HL-60 (cell line): ENCODE data around the gene FAM89B.
A peak's percentile ranks its signal among the peaks of the same experiment; 100 is the strongest.
"Not testable (repeated sequence)": the region's sequence is repeated elsewhere in the genome, so short reads cannot be mapped to it uniquely, and the experiment has no call there.

Experiments
- DNase-seq, 2 experiments: peaks; one replicate each; pipeline ENCODE4 v3.0.0-alpha.2; 2010 to 2020; ENCODE audit warnings: low read depth in 1 of 2, low spot score in 1 of 2
- H3K27ac ChIP-seq: fragments of 250-450 bp; sonication (Bioruptor Pico); replicated peaks from 2 replicates; pipeline ENCODE4 v1.5.1; 2020; ENCODE audit warnings: mild to moderate bottlenecking, moderate library complexity
- H3K27me3 ChIP-seq: fragments of 250-450 bp; sonication (Bioruptor Pico); 2 replicates; pipeline ENCODE4 v1.5.1; 2021; ENCODE audit warnings: mild to moderate bottlenecking, moderate library complexity; ENCODE audit not compliant: insufficient read depth, poor library complexity, severe bottlenecking
- H3K4me3 ChIP-seq: replicated peaks from 2 replicates; pipeline ENCODE4 v1.5.1; 2011; ENCODE audit warnings: mild to moderate bottlenecking, control low read depth, low read length; ENCODE audit not compliant: insufficient read depth
- GABPA ChIP-seq: IDR thresholded peaks from 2 replicates; pipeline ENCODE4 v1.6.1; 2012; ENCODE audit warnings: low read depth
- POLR2AphosphoS5 ChIP-seq: IDR thresholded peaks from 2 replicates; pipeline ENCODE4 v1.6.1; 2012; ENCODE audit warnings: low read depth
- REST ChIP-seq: IDR thresholded peaks from 2 replicates; pipeline ENCODE4 v1.6.1; 2012; ENCODE audit warnings: low read depth; ENCODE audit not compliant: insufficient replicate concordance
- SPI1 ChIP-seq: IDR thresholded peaks from 2 replicates; pipeline ENCODE4 v1.6.1; 2012; ENCODE audit warnings: low read depth, mild to moderate bottlenecking, borderline replicate concordance
- TF ChIP-seq, protein P1 (sequence below): IDR thresholded peaks from one replicate; pipeline ENCODE4 v1.5.1; 2011; ENCODE audit warnings: low read length, control low read depth, inconsistent platforms; ENCODE audit not compliant: insufficient read depth

The FAM89B gene

DNA sequence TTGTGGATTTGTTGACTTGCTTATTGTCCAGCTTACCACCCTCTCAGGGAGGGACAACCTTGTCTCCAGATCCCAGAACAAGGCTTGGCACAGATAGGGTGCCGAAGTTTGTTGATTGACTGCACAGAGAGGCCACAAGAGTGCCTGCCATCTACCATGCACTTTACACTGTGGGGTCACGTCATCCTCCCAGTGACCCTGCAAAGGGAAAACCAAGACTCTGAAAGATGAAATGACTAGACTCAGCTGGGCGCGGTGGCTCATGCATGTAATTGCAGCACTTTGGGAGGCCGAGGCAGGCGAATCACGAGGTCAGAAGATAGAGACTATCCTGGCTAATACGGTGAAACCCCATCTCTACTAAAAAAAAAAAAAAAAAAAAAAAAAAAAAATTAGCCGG is 9.6 kb upstream of the FAM89B start:
- no peak for DNase-seq
- Histone ChIP-seq H3K27ac (no peak overlapping the region), H3K27me3 (no peaks in the 10 kb centered on the region), H3K4me3 (no peak overlapping the region)
- TF ChIP-seq GABPA = no peak
- TF ChIP-seq SPI1 = no peak
- TF ChIP-seq REST = no peak
- no peak for TF ChIP-seq POLR2AphosphoS5
- TF ChIP-seq, protein P1, sequence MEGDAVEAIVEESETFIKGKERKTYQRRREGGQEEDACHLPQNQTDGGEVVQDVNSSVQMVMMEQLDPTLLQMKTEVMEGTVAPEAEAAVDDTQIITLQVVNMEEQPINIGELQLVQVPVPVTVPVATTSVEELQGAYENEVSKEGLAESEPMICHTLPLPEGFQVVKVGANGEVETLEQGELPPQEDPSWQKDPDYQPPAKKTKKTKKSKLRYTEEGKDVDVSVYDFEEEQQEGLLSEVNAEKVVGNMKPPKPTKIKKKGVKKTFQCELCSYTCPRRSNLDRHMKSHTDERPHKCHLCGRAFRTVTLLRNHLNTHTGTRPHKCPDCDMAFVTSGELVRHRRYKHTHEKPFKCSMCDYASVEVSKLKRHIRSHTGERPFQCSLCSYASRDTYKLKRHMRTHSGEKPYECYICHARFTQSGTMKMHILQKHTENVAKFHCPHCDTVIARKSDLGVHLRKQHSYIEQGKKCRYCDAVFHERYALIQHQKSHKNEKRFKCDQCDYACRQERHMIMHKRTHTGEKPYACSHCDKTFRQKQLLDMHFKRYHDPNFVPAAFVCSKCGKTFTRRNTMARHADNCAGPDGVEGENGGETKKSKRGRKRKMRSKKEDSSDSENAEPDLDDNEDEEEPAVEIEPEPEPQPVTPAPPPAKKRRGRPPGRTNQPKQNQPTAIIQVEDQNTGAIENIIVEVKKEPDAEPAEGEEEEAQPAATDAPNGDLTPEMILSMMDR = no peak

DNA sequence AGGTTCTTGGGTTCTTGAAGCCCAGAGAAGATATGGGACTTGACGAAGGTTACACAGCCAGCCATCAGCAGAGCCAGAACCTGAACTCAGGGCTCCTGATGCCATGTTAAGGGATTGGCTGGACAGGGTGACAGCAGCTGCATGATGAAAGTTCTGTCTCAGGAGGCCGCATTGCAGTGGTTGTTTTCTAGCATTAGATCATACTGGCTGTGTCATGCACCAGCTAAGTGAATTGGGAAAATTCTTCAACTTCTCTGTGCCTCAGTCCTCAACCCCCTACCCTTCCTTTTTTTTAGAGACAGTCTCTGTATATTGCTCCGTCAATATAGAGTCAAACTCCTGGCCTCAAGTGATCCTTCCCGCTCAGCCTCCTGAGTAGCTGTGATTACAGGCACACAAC is 8.7 kb upstream of the FAM89B start:
- Histone ChIP-seq H3K27ac (no peak overlapping the region), H3K4me3 (no peak overlapping the region), H3K27me3 (no peaks in the 10 kb centered on the region)
- no peak for TF ChIP-seq SPI1
- TF ChIP-seq REST = no peak
- no peak for TF ChIP-seq POLR2AphosphoS5
- TF ChIP-seq GABPA = no peak
- TF ChIP-seq, protein P1 = no peak
- no peak for DNase-seq

- not testable (repeated sequence) for H3K27ac ChIP-seq, H3K4me3 ChIP-seq, H3K27me3 ChIP-seq, DNase-seq
Observed at GRCh38 chr11:65564879-65565559, 7.3 kb upstream of the FAM89B start.

DNA sequence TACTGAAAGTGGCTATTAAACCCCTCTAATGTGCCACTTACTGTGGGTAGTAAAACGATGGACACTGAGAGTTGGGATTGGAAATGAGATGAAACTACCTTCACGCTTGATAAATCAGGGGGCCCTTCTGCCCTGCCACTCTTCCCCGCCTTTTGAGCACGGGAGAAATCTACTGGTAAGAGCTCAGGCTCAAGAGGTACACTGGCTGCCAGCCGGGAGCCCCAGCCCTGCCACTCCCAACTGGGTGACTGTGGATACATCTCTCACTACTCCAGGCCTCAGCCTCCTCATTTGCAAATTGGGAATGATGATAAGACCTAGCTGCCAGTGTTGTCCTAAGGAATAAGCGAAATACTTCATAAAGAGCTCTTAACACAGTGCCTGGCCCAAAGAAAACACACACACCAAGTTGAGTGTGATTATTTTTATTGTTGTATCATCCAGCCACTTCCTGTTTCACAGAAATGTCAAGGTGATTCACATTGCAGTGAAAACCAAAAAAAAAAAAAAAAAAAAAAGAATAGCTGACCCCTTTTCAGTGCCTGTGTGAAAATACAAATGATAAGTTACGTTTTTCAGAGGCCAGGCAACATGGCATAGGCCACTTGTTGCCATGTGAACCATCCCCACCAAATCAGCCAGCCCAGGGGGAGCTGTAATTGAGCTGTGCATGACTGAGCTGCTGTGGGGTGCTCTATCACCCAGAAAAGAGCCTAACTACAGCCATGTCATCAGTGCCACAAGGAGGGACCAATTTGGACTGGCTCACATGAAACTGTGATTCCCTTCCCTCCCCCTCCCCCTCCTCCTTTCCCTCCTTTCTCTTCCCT is 6.5 kb upstream of the FAM89B start:
- no peak for DNase-seq
- TF ChIP-seq SPI1 (peak; percentile 64; the same call in 1 of the 2 replicates), POLR2AphosphoS5 (no peak), REST (no peak), GABPA (no peak)
- TF ChIP-seq, protein P1 = no peak
- Histone ChIP-seq H3K27me3 (no peaks in the 10 kb centered on the region), H3K27ac (no peak overlapping the region), H3K4me3 (no peak overlapping the region)
